Measurements from ENCODE around the gene SPEF1.

Gene SPEF1

DNA sequence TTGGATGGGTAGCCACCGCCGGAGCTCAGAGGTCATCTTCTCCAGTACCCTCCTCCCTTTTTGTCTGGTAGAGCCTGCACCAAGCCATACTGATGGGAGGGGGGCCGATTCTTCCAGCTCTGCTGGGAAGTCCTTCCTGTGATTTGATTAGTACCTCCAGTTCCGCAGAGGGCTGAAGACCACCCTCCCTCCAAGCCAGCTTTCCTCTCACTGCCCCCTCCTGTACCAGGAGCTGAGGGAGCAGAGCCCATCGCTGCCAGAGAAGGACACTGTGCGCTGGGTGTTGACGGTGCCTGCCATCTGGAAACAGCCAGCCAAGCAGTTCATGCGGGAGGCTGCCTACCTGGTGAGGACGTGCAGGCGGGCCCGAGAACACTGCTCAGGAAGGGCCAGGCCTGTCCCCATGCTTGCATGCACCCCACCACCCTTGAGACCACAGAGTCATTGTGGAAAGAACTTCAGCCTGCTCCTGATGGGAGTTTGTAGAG lies 35.5 kb downstream of the SPEF1 start:
- DNase-seq (ENCODE audit: low spot score) = no peak

DNA sequence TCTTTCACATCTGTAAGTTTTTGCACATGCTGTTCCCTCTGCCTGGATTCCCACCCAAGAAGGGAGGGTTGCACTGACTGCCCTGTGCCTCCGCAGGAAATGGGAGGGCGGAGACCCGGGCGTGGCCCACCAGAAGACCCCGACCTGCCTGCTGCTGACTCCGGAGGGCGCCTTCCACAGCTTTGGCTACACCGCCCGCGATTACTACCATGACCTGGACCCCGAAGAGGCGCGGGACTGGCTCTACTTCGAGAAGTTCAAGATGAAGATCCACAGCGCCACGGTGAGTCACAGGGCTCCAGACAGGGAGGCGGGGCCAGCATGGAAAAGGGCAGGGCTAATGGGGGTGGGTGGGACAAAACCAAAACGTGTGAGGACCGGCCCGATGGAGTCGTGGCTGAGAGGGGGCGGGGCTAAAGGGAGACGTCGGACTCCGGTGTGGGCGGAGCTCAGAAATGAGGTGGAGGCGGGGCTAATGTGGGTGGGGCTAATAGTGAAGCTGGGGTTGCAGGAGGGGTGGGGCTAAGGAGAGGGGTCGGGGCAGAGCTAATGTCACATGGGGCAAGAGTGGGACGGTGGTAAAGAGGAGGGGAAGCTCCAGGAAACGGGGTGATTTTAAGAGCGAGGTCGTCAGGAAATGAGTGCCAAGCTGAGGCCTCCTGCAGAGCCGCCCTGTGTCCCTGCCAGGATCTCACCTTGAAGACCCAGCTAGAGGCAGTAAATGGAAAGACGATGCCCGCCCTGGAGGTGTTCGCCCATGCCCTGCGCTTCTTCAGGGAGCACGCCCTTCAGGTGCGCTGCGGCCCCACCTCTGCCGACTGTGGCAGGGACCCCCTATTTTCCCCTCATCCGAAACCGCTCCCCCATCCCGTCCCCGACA lies 36.2 kb downstream of the SPEF1 start:
- peak; percentile 88 for DNase-seq (ENCODE audit: low spot score)

DNA sequence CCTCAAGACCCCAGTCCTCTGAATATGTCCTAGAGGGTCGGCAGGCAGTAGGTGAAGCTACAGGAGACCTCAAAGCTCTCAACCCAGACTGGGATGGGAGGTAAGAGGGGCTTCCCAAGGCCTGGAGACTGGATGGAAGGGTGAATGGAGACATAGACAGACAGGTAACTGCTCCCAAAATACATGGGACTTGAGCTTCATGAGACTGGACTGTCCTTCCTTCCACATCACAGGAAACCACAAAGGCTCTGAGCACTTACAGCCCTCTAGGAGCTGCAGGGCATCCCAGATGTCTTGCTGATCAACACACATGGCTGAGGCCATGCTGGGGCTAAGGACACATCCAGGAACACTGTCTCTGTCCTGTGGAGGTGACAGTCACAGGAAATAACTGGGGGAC lies 37.2 kb downstream of the SPEF1 start:
- no peak for DNase-seq (ENCODE audit: low spot score)

DNA sequence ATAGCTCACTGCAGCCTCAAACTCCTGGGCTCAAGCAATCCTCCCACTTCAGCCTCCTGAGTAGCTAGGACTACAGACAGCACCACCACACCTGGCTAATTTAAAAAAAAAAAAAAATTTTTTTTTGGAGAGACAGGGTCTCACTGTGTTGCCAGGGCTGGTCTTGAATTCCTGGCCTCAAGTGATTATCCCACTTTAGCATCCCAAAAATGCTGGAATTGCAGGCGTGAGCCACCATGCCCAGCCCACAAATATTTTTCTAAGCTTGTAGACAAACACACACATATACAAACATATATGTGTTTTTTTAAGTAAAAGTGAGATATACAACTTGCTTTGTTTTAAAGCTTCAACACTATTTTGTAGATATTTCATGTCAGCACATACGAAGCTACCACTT lies 38.0 kb downstream of the SPEF1 start:
- no peak for DNase-seq (ENCODE audit: low spot score)

DNA sequence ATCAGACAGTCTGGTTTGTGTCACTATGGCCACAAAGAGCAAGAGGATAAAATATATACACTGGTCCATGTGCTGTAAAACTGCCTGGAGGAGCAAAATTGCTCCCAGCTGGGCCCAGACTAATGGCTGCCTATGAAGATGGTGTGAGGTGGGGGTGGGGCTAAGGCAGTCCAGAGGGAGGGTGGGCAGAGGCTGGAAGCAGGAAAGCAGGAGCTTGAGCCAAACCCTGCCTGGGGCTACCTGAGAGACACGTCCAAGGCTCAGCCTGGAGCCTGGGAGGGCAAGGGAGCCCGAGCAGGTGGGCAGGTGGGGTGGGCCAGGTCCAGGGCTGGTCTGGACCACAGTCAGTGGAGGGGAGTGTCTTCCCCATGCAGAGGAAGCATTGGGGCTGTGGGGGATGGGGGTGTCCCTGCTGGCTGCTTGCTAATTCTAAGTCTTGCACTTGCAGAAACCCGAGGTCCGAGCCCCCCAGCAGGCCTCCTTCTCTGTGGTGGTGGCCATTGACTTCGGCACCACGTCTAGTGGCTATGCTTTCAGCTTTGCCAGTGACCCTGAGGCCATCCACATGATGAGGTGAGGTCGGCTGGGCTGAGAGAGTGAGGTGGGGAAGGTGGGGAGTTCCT lies 39.3 kb downstream of the SPEF1 start:
- DNase-seq (ENCODE audit: low spot score) = no peak

DNA sequence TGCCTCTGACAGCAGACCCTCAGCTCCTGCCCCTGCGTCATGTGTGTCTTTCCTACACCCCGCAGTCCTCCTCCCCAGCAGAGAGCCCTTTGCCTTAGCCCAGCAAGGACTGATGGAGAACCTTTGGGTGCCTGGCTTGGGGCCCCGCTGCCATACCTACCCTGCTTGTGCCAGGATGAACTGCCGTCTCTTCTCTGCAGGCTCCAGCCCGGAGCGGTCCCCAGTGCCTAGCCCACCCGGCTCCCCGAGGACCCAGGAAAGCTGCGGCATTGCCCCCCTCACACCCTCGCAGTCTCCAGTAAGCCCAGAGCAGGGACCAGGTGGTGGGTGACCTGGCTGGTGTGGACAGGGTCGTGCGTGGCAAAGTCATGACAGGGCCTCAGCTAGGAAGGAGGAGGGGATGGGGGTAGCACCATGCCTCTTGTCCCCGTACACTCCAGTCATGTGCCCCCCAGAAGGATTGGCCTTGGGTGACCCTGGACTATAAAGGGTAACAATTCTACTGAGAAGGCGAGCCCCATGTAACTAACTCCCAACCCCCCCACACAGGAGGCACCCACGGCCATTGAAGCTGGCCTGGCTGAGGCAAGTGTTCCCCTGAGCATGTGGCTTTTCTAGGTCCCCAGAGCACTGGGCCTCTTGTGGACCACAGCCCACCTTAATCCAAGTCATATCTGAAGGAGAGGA lies 40.5 kb downstream of the SPEF1 start:
- DNase-seq (ENCODE audit: low spot score) = no peak

DNA sequence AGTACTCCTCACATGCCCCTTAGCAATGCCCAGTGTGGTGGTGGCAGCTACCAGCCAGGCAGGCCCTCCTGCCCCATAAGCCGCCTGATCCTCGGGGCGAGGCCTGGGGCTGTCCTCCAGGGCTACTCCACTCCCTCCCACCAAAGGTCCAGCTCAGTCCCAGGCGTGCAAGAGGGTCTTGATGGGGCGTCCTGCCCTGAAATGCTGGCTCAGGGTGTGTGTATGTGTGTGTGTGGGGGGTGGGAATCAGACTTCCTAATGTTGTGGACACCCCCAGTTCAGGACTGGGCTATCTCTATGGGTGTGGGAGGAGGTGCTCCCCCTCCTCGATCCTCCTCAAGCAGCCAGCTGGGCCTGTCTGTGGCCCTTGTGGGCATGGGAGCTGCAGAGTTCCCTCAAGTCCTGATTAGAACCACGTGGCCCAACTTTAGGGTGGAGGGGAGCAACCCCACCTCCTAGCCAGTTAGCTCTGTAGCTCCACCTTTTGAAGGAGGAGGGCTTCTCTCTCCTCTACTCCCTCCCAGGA lies 41.3 kb downstream of the SPEF1 start:
- DNase-seq (ENCODE audit: low spot score) = no peak

DNA sequence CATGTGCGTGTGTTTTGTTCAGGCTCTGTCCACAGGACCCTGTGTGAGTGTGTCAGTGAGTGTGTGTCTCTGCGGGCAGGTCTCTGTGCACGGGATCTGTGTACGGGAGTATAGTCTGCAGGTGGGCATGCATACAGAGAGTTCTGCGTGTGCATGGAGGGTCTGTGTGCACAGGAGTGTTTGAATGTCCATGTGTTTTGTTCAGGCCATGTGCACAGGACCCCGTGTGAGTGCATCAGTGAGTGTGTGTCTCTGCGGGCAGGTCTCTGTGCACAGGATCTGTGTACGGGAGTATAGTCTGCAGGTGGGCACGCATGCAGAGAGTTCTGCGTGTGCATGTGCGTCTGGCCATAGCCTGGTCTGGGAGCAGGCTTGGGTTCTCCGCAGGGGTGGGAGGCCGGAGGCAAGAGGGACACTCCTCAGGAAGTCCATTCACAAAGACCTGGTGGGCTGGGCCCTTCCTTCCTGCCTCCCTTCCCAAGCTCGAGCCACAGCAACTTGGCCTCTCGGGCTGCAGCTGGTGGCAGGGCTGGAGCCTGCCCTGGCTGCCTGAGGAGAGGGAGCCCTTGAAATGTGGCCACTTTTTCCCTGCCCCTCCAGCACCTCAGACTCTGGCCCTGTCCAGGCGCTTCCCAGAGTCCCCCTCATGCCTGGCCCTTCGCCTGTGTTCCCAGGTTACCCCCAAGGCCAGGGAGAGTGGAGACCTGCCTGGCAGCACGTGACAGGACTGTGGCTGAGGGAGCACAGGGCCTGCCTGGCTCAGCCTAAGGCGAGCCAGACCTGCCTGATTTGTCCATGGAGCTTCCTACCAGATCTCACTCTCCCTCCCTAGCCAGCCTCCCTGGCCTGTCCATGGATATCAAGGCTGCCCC lies 42.0 kb downstream of the SPEF1 start:
- no peak for DNase-seq (ENCODE audit: low spot score)

DNA sequence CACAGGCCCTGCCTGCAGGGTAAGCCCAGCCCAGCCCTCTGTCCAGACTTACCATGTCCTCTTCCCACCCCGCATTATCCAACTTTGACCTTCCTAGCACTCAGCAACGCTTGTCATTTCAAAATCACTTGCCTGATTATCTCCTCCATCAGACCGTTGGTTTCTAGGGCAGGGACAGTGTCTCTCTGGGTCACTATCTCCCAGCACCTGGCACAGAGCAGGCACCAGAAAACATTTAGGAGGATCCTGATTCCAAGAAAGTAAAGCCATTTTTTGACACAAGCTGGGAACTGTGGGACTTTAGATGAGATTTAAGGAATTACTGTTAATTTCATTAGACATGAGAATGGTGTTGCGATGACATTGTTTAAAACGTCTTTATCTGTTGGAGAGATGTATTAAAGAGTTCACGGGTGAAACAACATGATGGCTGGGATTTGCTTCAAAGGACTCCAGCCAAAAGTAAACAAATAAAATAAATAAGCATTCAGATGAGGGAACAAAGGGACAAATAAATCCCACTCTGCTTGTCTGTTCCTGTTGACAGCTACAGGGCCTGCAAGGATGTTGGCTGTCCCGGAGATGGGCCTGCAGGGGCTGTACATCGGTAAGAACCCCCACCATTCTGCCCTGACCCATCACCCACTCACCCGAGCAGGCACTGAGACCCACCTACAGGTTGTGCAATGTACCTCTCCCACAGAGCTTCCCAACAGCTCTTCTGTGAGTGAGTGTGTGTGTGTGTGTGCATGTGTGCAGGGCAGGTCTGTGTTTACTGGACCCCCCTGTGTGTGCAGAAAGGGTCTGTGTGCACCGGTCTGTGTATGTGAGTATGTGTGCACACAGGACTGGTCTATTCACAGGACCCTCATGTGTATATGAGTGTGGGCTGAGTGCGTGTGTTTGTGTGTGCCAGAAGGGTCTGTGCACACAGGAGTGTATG lies 42.9 kb downstream of the SPEF1 start:
- no peak for DNase-seq (ENCODE audit: low spot score)

DNA sequence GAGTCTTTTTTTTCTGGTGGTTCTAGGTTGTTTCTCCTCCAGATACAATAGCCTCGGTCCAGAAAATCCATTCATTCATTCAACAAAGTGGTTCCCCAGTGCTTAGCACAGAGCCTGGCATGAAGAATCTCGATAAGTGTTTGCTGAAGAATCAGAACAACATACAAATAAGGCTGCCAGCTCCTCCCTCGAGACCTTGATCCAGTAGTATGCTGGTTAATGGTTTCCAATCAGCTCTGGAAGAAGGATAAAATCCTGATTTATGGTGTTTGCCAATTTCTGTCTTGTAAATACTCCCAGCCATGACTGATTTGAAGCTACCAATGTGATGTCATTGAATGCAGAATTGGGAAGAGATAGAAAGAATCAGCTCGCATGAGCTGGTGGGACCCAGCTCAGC lies 45.5 kb downstream of the SPEF1 start:
- DNase-seq (ENCODE audit: low spot score) = no peak

DNA sequence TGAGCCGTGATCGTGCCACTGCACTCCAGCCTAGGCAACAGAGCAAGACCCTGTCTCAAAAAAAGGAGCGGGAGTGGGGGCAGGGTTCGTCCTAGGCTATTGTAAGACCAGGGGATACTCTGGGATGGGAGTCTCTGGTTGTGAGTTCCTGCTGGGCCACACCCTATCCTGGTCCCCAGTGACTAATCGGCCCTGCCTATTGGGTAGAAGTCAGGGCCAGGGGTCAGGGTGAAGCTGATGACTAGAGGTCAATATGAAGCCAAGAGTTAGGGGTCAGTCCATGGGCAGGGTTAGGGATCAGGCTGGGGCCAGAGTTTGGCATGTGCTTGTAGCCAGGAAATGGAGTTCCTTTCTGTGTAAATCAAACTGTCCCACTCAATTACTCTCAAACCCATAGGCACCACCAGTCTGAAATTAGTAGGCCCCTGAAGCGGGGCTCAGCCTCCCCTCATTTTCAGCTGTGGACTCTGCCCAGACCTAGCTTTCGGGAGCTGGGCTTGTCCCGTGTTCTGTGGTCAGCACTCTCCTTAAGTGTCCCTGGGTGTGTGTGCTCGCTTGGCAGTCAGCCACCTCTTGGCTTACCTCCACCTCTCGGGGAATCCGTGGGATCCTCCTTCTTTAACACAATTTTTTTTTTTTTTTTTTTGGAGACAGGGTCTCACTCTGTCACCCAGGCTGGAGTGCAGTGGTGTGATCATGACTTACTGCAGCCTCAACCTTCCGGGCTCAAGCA lies 47.0 kb downstream of the SPEF1 start:
- no peak for DNase-seq (ENCODE audit: low spot score)

DNA sequence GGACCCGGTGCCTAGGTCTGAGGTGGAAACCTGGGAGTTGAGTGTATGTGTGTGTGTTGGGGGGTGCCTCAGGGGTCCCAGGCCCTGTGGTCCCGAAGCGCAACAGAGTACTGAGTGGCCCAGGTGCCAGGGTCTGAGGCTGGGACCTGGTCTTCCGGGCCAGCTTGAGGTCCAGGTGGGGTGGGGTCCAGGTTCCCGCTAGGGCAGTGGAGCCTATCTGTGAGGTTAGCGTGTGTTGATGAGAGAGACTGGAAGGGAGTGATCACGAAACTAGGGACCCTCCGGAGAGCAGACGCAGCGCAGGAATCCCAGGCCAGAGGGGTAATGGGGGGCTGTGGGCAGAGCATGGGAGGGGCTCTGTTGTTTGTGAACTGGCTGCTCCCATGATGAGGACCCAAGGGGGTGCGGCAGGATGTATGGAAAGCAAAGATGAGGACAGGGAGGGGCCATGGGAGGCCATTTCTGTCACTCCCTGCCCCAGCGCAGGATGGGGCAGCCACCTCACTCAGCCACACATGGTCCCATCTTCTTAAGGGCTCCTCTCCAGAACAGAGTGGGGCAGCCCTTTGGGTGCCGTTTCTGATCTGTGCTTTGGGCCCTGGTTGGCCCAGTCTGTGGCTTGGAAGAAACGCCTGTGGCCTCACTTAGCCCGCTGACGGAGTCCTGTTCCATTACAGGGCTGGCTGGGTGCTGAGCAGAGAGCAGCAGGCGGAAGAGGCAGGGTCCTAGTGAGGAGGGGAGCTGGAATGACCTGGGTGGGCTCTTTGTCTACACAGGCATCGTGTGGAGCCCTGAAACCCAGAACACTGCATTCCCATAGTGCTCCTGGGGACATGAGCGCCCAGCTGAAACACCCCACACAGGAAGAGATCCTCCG lies 47.9 kb downstream of the SPEF1 start:
- DNase-seq (ENCODE audit: low spot score) = no peak

DNA sequence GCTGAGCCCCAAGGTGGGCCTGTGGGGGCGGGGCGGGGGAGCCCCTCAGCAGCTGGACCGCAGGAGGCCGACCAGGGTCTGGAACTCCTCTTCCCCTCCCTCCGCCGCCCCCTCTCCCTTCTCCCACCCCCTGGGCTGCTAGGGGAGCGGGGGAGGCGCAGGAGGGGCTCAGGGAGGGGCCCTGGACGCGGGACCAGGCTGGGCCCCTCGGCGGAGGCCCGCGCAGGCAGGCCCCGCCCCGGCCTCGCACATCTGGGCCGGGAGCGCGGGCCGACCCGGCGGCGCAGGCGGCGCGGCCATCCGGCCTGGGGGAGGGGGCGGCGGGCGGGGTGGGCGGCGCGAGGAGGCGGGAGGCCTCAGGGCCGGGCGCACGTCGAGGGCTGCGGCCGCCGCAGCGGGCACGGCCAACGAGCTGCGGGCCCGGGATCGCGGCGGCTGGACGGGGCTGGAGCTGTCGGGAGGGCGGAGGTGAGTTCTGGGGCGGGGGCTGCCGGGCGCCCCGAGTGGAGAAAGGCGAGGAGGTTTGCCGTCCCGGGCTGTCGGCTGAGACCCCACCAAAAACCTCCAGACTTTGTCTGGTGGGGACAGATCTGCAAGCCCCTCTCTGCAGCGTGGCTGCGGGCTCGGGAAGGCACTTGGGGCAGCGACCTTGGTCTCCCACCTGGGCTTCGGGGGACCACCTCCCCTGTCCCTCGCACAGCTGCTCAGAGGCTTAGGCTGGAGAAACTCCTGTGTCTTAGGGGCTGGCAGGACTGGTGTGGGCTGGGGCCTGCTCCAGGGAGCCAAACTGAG lies 48.7 kb downstream of the SPEF1 start, which contains the start of gene HSPA12B:
Gene HSPA12B (plus strand): TSS at position 359 of the 792 bp plus-strand sequence. CDS start 5,990 bp downstream, outside the sequence.
- no peak for DNase-seq (ENCODE audit: low spot score)

DNA sequence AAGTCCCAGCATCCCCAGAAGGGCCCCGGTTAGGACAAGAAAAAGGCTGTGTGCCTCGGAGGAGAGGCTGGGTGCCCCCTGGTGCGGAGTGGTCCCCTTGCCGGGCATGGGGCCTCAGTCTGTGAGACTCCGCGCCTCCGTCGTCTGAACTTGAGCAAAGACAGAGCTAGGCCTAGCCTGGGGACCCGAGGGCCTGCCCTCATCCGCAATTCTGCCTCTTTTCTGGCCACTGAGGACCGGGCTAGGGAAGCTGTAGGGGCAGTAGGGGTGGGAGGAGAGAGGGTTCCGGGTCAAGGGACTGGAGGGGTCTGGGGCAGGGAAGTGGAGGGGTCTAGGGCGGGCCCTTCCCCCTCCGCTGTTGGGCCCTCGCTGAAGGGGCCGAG lies 49.3 kb downstream of the SPEF1 start:
- DNase-seq (ENCODE audit: low spot score) = no peak

DNA sequence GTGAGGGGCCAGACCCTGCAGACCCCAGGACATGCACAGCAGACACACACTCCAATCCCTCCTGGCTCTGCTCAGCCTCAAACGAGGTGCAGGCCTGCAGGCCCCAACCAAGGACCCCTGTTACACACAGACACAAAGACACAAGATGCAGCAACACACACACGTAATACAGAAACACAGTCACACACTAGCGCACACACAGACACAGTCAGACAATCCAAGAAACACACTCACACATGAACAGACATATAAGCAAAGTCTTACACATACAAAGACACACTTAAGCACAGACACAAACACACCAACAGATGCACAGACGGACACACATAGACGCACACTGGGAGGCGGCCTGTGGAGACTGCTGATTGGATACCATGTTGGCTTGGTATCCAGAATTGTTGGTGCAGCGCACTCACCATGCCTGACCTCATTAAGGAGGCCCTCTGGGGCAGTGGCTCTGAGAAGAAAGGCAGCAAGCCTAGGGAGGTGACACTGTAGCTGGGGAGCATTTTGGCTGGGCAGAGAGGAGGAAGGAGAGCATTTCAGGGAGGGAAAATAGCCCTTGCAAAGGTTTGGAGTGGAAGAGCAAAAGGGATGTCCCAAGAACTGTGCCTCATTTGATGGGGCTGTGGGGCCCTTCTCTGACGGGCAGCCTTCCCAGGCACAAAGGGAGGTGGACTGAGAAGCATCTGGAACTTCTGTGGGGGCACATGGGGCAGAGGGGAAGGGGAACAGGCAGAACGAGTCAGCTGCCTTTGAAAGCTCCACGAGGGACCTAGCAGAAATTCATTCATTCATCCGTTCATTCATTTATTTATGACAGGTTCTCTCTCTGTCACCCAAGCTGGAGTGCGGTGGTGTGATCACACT lies 50.2 kb downstream of the SPEF1 start:
- no peak for DNase-seq (ENCODE audit: low spot score)

DNA sequence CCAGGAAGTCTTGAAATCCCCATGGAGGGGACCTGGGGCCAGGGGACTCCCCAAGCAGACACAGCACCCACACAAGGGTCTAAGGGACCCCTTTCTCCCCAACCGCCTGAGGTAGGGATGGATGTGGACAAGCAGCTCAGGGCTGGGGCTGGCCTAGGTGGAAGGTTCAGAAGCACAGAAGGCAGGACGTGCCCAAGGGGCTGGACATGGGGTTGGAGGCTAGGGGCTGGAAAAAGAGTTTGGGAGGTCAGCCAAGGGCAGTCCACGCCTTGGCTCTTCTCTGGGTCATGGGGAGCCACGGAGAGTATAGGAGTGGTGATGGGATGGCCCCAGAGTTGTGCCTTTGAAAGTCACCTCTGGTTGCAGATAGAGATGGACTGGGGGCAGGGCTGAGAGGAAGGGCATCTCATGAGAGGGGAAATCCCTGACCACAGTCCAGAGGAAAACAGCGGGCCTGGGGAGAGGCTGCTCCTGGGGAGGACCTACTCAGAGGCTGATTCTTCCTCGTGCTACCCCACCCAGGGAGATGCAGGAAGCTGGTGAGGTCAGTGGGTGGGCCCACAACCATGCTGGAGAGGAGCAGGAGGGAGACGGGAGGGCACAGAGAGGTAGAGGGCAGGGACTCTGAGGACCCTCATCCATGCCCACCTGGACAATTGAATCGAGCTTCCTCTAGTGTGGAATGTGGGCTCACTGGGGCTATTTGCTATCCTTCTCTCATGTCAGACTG lies 51.3 kb downstream of the SPEF1 start:
- DNase-seq (ENCODE audit: low spot score) = no peak
